GM21390 (cell line): ENCODE measurements around the gene WDR5B.
"Not testable (repeated sequence)": the region's sequence is repeated elsewhere in the genome, so short reads cannot be mapped to it uniquely, and the experiment has no call there.

Experiments
- ATAC-seq: cut with Tn5 transposase; IDR thresholded peaks from one replicate; pipeline ENCODE4 v1.9.1; 2021; ENCODE audit not compliant: unreplicated experiment

Gene WDR5B

DNA sequence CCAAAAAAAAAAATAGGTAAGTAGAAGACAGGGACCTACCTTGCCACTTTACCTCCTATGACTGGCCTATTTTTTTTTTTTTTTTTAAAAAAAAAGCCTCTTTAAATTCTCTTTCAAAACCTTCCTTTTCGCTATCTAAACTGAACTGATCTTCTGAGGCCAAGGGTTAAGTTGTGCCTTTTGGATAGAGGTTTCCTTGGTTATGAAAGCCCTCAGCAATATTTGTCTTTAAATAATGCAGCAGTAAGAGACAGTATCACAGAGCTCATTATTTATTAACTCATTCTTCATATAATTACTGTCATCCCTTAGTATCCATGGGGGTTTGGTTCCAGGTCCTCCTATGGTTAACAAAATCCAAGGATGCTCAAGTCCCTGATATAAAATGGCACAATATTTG, 41.8 kb downstream of the WDR5B start:
- no peak for ATAC-seq

DNA sequence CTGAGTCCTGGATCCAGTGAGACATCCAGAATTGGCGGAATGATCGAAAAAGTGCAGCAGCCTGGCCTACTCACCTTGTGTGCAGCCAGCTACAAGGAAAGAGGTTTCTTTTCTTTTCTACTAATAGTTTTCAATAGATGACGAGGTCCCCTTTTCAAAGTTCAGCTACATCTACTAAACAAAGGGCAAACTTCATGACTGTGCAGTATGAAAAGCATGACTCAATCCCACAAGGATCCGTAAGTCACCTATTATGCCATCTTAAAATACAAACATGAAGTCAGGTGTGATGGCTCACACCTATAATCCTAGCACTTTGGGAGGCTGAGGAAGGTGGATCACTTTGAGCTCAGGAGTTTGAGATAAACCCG, 49.5 kb downstream of the WDR5B start:
- ATAC-seq, result no peak

DNA sequence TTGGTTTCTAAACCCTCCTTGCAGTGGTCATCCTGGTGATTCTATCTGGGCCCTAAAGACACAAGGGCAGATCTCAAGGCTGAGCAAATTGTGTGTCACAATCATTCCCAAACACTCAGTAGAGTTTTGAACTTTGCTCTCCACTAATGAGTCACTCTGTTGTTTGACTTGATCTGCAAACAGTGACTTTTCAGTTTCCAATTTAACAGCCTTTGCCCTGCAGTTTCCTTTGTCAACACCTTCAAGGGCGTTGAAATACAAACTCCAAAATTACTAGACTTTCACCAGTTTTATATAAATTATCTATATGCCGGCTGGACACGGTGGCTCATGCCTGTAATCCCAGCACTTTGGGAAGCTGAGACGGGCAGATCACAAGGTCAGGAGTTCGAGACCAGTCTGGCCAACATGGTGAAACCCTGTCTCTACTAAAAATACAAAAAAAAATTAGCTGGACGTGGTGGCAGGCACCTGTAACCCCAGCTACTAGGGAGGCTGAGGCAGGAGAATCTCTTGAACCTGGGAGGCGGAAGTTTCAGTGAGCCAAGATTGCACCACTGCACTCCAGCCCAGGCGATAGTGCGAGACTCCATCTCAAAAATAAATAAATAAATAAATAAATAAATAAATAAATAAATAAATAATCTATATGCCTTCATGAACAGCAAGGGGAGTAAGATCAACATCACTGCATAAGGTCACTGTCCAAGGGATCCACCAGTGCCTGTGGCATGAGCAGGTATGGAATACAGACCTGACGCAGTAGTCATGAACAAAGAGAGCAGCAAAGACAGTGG, 50.1 kb downstream of the WDR5B start:
- ATAC-seq, result not testable (repeated sequence)

DNA sequence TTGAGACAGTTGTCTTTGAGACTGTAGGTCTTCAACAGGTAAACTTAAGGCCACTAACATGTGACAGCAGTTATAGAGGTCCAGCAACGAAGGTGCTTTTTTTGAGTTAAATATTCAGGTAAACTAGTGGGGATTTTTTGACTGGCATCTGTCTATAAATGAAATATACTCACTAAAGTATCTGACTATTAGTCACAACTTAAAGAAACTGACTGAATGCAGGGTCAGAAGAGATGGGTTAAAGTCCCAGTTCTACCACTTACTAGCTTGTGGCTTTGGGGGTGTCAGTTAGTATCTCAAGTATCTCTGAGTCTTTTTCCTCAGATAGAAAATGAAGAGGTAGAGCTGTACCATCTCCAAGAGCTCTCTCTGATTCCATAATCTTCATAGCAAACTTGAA, 50.8 kb downstream of the WDR5B start:
- ATAC-seq, result no peak

- no peak for ATAC-seq
Measured at GRCh38 chr3:122364490-122364889, 51.4 kb downstream of the WDR5B start.
